Suprapubic skin (tissue), 4 donors: ENCODE data around the gene RAD9A.

Experiments used
- CTCF ChIP-seq, 2 donors: fragments of 200-600 bp in 1 of 2; fragments of 450-650 bp in 1 of 2; sonication (generic) in 1 of 2; IDR thresholded peaks; one replicate each; pipeline ENCODE4 v1.5.1; 2016 to 2019; ENCODE audit warnings: antibody characterized with exemption in 2 of 2, mild to moderate bottlenecking in 1 of 2, moderate library complexity in 1 of 2
- POLR2A ChIP-seq, 2 donors: fragments of 450-650 bp; IDR thresholded peaks; one replicate each; pipeline ENCODE4 v1.6.1; 2017; ENCODE audit warnings: antibody characterized with exemption in 2 of 2, mild to moderate bottlenecking in 2 of 2, moderate library complexity in 2 of 2
- POLR2AphosphoS5 ChIP-seq, 3 donors: sonication (generic); formaldehyde crosslinking; IDR thresholded peaks; one replicate each; pipeline ENCODE4 v1.6.1; 2017; ENCODE audit warnings: antibody characterized with exemption in 3 of 3

GRCh38 chr11:67441098-67441563 lies 49.3 kb downstream of the RAD9A start:
- no peak for TF ChIP-seq POLR2A (IDR thresholded peaks at IDR 0.05)
- no peak for TF ChIP-seq CTCF (IDR thresholded peaks at IDR 0.05)
- TF ChIP-seq POLR2AphosphoS5 (IDR thresholded peaks at IDR 0.05) = no peak
